ENCODE data around the gene CELF1.

Gene CELF1

DNA sequence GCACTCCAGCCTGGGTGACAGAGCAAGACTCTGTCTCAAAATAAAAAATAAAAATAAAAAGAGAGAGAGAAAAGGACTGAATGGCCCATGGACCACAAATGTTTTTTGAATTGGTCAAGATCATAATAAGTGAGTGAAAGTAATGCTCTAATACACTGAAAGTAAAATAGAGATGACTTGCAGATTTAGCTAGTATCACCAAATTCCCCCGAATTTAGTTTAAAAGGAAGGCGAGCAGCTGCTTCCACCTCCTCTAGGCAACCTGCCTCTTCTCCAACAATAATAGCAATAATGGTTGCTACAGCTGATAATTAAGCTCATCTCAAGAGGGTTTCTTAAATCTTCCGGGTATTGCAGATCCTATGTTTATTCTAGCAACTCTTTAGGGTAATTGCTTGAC is 36.8 kb downstream of the CELF1 start:
- no peak for DNase-seq (ENCODE audit: low spot score)
- TF ChIP-seq CTCF (IDR thresholded peaks at IDR 0.05) = no peak
- no peak overlapping the region for H3K27ac ChIP-seq

DNA sequence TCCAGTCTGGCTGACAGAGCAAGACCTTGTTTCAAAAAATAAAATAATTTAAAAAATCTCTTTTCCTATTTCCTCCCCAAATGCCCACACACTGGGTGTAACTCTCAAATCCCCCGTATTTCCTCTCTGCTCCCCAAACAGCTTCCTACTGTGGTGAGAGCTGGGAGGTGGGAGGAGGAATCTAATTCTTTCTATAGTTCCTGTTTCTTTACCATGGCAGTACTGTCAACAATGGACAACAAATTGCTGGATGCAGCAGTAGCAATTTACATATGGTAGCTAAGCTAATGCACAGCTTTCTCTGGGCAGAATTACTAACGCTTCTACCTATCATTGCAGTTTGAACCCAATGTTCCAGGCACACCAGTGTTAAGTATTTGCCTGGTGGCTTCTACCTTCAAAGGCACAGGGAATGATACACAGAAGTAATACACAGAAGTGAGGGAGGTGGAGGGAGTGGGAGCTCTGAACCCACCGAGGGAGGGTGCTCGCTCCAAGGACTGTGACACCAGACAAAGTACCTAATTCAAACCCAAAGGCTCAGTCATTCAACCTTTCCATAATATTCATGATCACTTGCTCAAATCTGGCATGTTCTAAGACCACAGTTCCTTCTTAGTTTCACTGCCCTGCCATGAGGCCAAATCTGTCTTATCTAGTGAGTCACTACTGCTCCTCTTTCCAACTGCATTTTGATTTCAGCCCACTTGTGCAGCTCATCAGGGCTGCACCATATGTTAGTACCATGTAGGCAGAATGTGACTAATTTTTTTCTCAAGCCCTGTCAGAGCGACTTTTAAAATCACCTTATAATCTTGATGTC is 37.9 kb downstream of the CELF1 start:
- Histone ChIP-seq H3K4me3 (no peak overlapping the region), H3K27ac (peak overlapping the region in 1 of 2 donors; percentile 68)
- DNase-seq (ENCODE audit: low spot score) = no peak
- no peak for TF ChIP-seq CTCF (IDR thresholded peaks at IDR 0.05)

More for the DNA sequence above, 36.8 kb downstream of the CELF1 start:
- H3K4me3 ChIP-seq = no peak overlapping the region

- Histone ChIP-seq H3K4me3 (no peak overlapping the region), H3K27ac (peak overlapping the region in 1 of 2 donors; percentile 50)
- no peak for TF ChIP-seq CTCF (IDR thresholded peaks at IDR 0.05)
- DNase-seq (ENCODE audit: low spot score) = no peak
Measured at GRCh38 chr11:47512701-47513100, 40.2 kb downstream of the CELF1 start.

GRCh38 chr11:47511917-47512316 is 41.0 kb downstream of the CELF1 start:
- no peak for TF ChIP-seq CTCF (IDR thresholded peaks at IDR 0.05)
- Histone ChIP-seq H3K4me3 (no peak overlapping the region), H3K27ac (peak overlapping the region in 1 of 2 donors; percentile 61)
- no peak for DNase-seq (ENCODE audit: low spot score)

- TF ChIP-seq CTCF (IDR thresholded peaks at IDR 0.05) = no peak
- Histone ChIP-seq H3K4me3 (no peak overlapping the region), H3K27ac (peak overlapping the region in 1 of 2 donors; percentile 14)
- DNase-seq (ENCODE audit: low spot score) = no peak
Measured at GRCh38 chr11:47510209-47510608, 42.7 kb downstream of the CELF1 start.

GRCh38 chr11:47509077-47509536 is 43.8 kb downstream of the CELF1 start:
- peak overlapping the region in 1 of 2 donors; percentile 31 for H3K27ac ChIP-seq
- no peak for DNase-seq (ENCODE audit: low spot score)
- H3K4me3 ChIP-seq = no peak overlapping the region
- TF ChIP-seq CTCF (IDR thresholded peaks at IDR 0.05) = no peak
